MM.1S (cell line): ENCODE results near the gene NLRP1.

ENCODE experiments used
- EZH2 ChIP-seq: fragments of 300-600 bp; sonication (generic); optimal IDR thresholded peaks from 2 replicates; pipeline ENCODE3; 2017; ENCODE audit warnings: low read depth, mild to moderate bottlenecking, antibody characterized with exemption, low read length, mixed read lengths
- EZH2phosphoT487 ChIP-seq: fragments of 300-600 bp; sonication (generic); IDR thresholded peaks from 2 replicates; pipeline ENCODE4 v1.6.1; 2018; ENCODE audit warnings: antibody characterized with exemption, low read length
- TF ChIP-seq, protein P1 (sequence below): fragments of 300-600 bp; sonication (generic); IDR thresholded peaks from 2 replicates; pipeline ENCODE4 v1.5.1; 2016; ENCODE audit warnings: antibody characterized with exemption, low read length, mixed read lengths

DNA sequence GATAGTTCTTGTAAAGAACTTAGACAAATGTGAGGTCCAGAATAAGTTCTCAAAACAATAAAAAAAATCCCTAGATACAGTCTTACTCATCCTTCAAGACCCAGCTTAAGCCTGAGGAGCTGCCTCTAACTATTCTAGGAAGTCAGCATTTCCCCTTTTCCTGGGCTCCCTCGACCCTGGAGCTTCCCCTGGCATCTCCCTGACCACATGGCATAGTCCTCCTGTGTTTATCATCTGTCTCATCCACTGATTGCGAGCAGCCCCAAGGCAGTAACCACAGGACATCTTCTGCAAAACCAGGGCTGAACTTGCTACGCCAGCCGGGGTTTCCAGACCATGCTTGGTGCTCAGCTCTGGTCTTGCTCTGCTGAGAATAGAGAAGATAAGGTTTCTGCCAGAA, 36.7 kb upstream of the NLRP1 start:
- TF ChIP-seq, protein P1, sequence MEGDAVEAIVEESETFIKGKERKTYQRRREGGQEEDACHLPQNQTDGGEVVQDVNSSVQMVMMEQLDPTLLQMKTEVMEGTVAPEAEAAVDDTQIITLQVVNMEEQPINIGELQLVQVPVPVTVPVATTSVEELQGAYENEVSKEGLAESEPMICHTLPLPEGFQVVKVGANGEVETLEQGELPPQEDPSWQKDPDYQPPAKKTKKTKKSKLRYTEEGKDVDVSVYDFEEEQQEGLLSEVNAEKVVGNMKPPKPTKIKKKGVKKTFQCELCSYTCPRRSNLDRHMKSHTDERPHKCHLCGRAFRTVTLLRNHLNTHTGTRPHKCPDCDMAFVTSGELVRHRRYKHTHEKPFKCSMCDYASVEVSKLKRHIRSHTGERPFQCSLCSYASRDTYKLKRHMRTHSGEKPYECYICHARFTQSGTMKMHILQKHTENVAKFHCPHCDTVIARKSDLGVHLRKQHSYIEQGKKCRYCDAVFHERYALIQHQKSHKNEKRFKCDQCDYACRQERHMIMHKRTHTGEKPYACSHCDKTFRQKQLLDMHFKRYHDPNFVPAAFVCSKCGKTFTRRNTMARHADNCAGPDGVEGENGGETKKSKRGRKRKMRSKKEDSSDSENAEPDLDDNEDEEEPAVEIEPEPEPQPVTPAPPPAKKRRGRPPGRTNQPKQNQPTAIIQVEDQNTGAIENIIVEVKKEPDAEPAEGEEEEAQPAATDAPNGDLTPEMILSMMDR = no peak
- no peak for TF ChIP-seq EZH2
- TF ChIP-seq EZH2phosphoT487 = no peak
